ENCODE results near the gene NR5A2.

The NR5A2 gene

GRCh38 chr1:200206340-200206739 lies 178.8 kb downstream of the NR5A2 start:
- DNase-seq (ENCODE audit: low read depth) = no peak

- no peak for DNase-seq (ENCODE audit: low read depth)
Measured at GRCh38 chr1:200206761-200207160, 179.3 kb downstream of the NR5A2 start.

- DNase-seq (ENCODE audit: low read depth) = no peak
Measured at GRCh38 chr1:200207711-200208126, 180.2 kb downstream of the NR5A2 start.

- DNase-seq (ENCODE audit: low read depth) = no peak
Measured at GRCh38 chr1:200211157-200211556, 183.6 kb downstream of the NR5A2 start.

GRCh38 chr1:200213392-200213791 lies 185.9 kb downstream of the NR5A2 start:
- no peak for DNase-seq (ENCODE audit: low read depth)

- DNase-seq (ENCODE audit: low read depth) = no peak
Measured at GRCh38 chr1:200213921-200214320, 186.4 kb downstream of the NR5A2 start.

- no peak for DNase-seq (ENCODE audit: low read depth)
Measured at GRCh38 chr1:200215350-200215749, 187.8 kb downstream of the NR5A2 start.

GRCh38 chr1:200217703-200218102 lies 190.2 kb downstream of the NR5A2 start:
- no peak for DNase-seq (ENCODE audit: low read depth)

- no peak for DNase-seq (ENCODE audit: low read depth)
Measured at GRCh38 chr1:200221614-200222282, 194.2 kb downstream of the NR5A2 start.

- no peak for DNase-seq (ENCODE audit: low read depth)
Measured at GRCh38 chr1:200223207-200223606, 195.7 kb downstream of the NR5A2 start.

GRCh38 chr1:200223613-200224012 lies 196.1 kb downstream of the NR5A2 start:
- no peak for DNase-seq (ENCODE audit: low read depth)

GRCh38 chr1:200224315-200224714 lies 196.8 kb downstream of the NR5A2 start:
- no peak for DNase-seq (ENCODE audit: low read depth)

- no peak for DNase-seq (ENCODE audit: low read depth)
Measured at GRCh38 chr1:200226268-200226968, 198.9 kb downstream of the NR5A2 start.

- no peak for DNase-seq (ENCODE audit: low read depth)
Measured at GRCh38 chr1:200226969-200227303, 199.4 kb downstream of the NR5A2 start.

Measured in stimulated activated CD8-positive, alpha-beta memory T cell treated with anti-CD3 and anti-CD28 coated beads, Interleukin-15, amount 100 ng/mL, for 24 hours (primary cell).